ENCODE results near the gene SLC27A4.
A peak's percentile ranks its signal among the peaks of the same experiment; 100 is the strongest.

The SLC27A4 gene

GRCh38 chr9:128397831-128398230 lies 57.5 kb downstream of the SLC27A4 start:
- intact Hi-C loops (cut with DNase I), result no loop called here
- peak in 1 of 42 donors; percentile 41 for DNase-seq

GRCh38 chr9:128399861-128400260 lies 59.5 kb downstream of the SLC27A4 start:
- intact Hi-C loops (cut with DNase I), result no loop called here
- no peak for DNase-seq

- DNase-seq, result no peak
- intact Hi-C loops (cut with DNase I), result no loop called here
Measured at GRCh38 chr9:128404560-128404959, 64.2 kb downstream of the SLC27A4 start.

- DNase-seq, result peak in 21 of 42 donors; percentile 34 to 78 (median 64)
- intact Hi-C loops (cut with DNase I), result no loop called here
Measured at GRCh38 chr9:128405077-128405779, 64.9 kb downstream of the SLC27A4 start.

GRCh38 chr9:128405780-128406171 lies 65.4 kb downstream of the SLC27A4 start:
- no peak for DNase-seq
- intact Hi-C loops (cut with DNase I), result no loop called here

GRCh38 chr9:128406848-128407391 lies 66.6 kb downstream of the SLC27A4 start:
- intact Hi-C loops (cut with DNase I), result no loop called here
- DNase-seq, result peak in 3 of 42 donors; percentile 38 to 45 (median 39)

GRCh38 chr9:128408963-128409431 lies 68.7 kb downstream of the SLC27A4 start:
- peak; percentile 78 to 96 (median 90) for DNase-seq
- intact Hi-C loops (cut with DNase I), result loop anchor here (2.0 kb wide), 2 partner anchors 14 to 34 kb away; no protein-coding TSS in a partner anchor

GRCh38 chr9:128409450-128409849 lies 69.1 kb downstream of the SLC27A4 start:
- intact Hi-C loops (cut with DNase I), result loop anchor here (2.0 kb wide), 2 partner anchors 15 to 35 kb away; no protein-coding TSS in a partner anchor
- peak in 3 of 42 donors; percentile 14 to 53 (median 17) for DNase-seq

GRCh38 chr9:128409978-128410377 lies 69.7 kb downstream of the SLC27A4 start:
- intact Hi-C loops (cut with DNase I), result loop anchor here (2.0 kb wide), 2 partner anchors 15 to 35 kb away; no protein-coding TSS in a partner anchor
- DNase-seq, result peak in 32 of 42 donors; percentile 49 to 87 (median 66)

All from head of caudate nucleus (tissue), 42 donors.